Stimulated activated CD8-positive, alpha-beta memory T cell treated with anti-CD3 and anti-CD28 coated beads, Interleukin-4, amount 100 ng/mL, for 48 hours (primary cell): ENCODE data around the gene PRTG.
A peak's percentile ranks its signal among the peaks of the same experiment; 100 is the strongest.
"Not testable (repeated sequence)": the region's sequence is repeated elsewhere in the genome, so short reads cannot be mapped to it uniquely, and the experiment has no call there.

ENCODE experiments used
- DNase-seq: peaks from one replicate; pipeline ENCODE4 v3.0.0-alpha.2; 2020

The PRTG gene

GRCh38 chr15:55630858-55631257 lies 112.1 kb downstream of the PRTG start:
- DNase-seq: no peak

- no peak for DNase-seq
Measured at GRCh38 chr15:55628369-55628730, 114.6 kb downstream of the PRTG start.

GRCh38 chr15:55627730-55628368 lies 115.1 kb downstream of the PRTG start:
- no peak for DNase-seq

- DNase-seq: no peak
Measured at GRCh38 chr15:55619783-55620182, 123.2 kb downstream of the PRTG start.

- DNase-seq: no peak
Measured at GRCh38 chr15:55618387-55618786, 124.6 kb downstream of the PRTG start.

GRCh38 chr15:55615445-55615844 lies 127.5 kb downstream of the PRTG start:
- no peak for DNase-seq

- DNase-seq: no peak
Measured at GRCh38 chr15:55613727-55614126, 129.2 kb downstream of the PRTG start.

- DNase-seq: no peak
Measured at GRCh38 chr15:55606214-55606613, 136.7 kb downstream of the PRTG start.

- no peak for DNase-seq
Measured at GRCh38 chr15:55601374-55601773, 141.6 kb downstream of the PRTG start.

- DNase-seq: no peak
Measured at GRCh38 chr15:55599439-55599838, 143.5 kb downstream of the PRTG start.

GRCh38 chr15:55593019-55593418 lies 149.9 kb downstream of the PRTG start:
- not testable (repeated sequence) for DNase-seq

- no peak for DNase-seq
Measured at GRCh38 chr15:55590788-55591187, 152.2 kb downstream of the PRTG start.

- DNase-seq: no peak
Measured at GRCh38 chr15:55589287-55589686, 153.7 kb downstream of the PRTG start.

- peak; percentile 25 for DNase-seq
Measured at GRCh38 chr15:55588815-55589115, 154.2 kb downstream of the PRTG start.

- peak; percentile 60 for DNase-seq
Measured at GRCh38 chr15:55588070-55588814, 154.7 kb downstream of the PRTG start, which contains the start of gene PYGO1. Gene PYGO1 (minus strand): TSS chr15:55588345. CDS start chr15:55587883, 462 bp downstream.

GRCh38 chr15:55587321-55588069 lies 155.5 kb downstream of the PRTG start:
- peak; percentile 39 for DNase-seq

GRCh38 chr15:55586808-55587207 lies 156.1 kb downstream of the PRTG start:
- DNase-seq: no peak

GRCh38 chr15:55576943-55577342 lies 166.0 kb downstream of the PRTG start:
- no peak for DNase-seq

- no peak for DNase-seq
Measured at GRCh38 chr15:55574096-55574495, 168.9 kb downstream of the PRTG start.

- no peak for DNase-seq
Measured at GRCh38 chr15:55573224-55573623, 169.7 kb downstream of the PRTG start.

- no peak for DNase-seq
Measured at GRCh38 chr15:55564347-55565145, 178.4 kb downstream of the PRTG start.

- DNase-seq: no peak
Measured at GRCh38 chr15:55562601-55563000, 180.4 kb downstream of the PRTG start.
